OCI-LY1 (cell line): ENCODE measurements around the gene MPP2.
A peak's percentile ranks its signal among the peaks of the same experiment; 100 is the strongest.

Experiments
- H2AFZ ChIP-seq: fragments of 200-600 bp; sonication (generic), shearing (Covaris generic); 2 replicates; pipeline ENCODE4 v1.6.0; 2014; ENCODE audit warnings: antibody characterized with exemption, mild to moderate bottlenecking, low read length
- H3F3A ChIP-seq: fragments of 200-600 bp; sonication (generic), shearing (Covaris generic); 2 replicates; pipeline ENCODE4 v1.6.0; 2014; ENCODE audit warnings: mild to moderate bottlenecking, antibody characterized with exemption, low read length, moderate library complexity; ENCODE audit not compliant: insufficient read depth
- H3K27ac ChIP-seq: fragments of 200-600 bp; sonication (generic); 2 replicates; pipeline ENCODE4 v1.5.1; 2014; ENCODE audit warnings: low read length, mixed run types, mild to moderate bottlenecking, low read depth; ENCODE audit not compliant: poor library complexity, severe bottlenecking
- H3K27me3 ChIP-seq: fragments of 200-600 bp; sonication (generic); 2 replicates; pipeline ENCODE4 v1.6.0; 2014; ENCODE audit warnings: antibody characterized with exemption, mild to moderate bottlenecking, low read length, moderate library complexity; ENCODE audit not compliant: insufficient read depth
- H3K36me3 ChIP-seq: fragments of 200-600 bp; sonication (generic); 2 replicates; pipeline ENCODE4 v1.6.1; 2014; ENCODE audit warnings: mild to moderate bottlenecking, antibody characterized with exemption, low read length, moderate library complexity, mixed read lengths; ENCODE audit not compliant: insufficient read depth
- H3K4me1 ChIP-seq: fragments of 200-600 bp; sonication (generic); 2 replicates; pipeline ENCODE4 v1.5.1; 2014; ENCODE audit warnings: mild to moderate bottlenecking, low read length, moderate library complexity; ENCODE audit not compliant: insufficient read depth, severe bottlenecking
- H3K4me2 ChIP-seq: fragments of 200-600 bp; sonication (generic), shearing (Covaris generic); 2 replicates; pipeline ENCODE4 v1.6.1; 2014; ENCODE audit warnings: low read length
- H3K4me3 ChIP-seq: fragments of 200-600 bp; sonication (generic); 2 replicates; pipeline ENCODE4 v1.5.1; 2014; ENCODE audit warnings: low read length, low read depth, mild to moderate bottlenecking, mixed read lengths; ENCODE audit not compliant: poor library complexity, severe bottlenecking
- H3K79me2 ChIP-seq: fragments of 200-600 bp; shearing (Covaris generic); 2 replicates; pipeline ENCODE4 v1.6.1; 2016; ENCODE audit warnings: mixed run types, low read length, mixed read lengths; ENCODE audit not compliant: insufficient read depth
- H3K9ac ChIP-seq: fragments of 200-600 bp; sonication (generic), shearing (Covaris generic); 2 replicates; pipeline ENCODE4 v1.6.1; 2014; ENCODE audit warnings: mild to moderate bottlenecking, low read length, mixed read lengths
- H3K9me2 ChIP-seq: fragments of 200-600 bp; sonication (generic), shearing (Covaris generic); 2 replicates; pipeline ENCODE4 v1.6.1; 2014; ENCODE audit warnings: low read depth, mild to moderate bottlenecking, low read length, mixed read lengths
- H3K9me3 ChIP-seq: fragments of 200-600 bp; shearing (Covaris generic); 2 replicates; pipeline ENCODE4 v1.6.1; 2014; ENCODE audit warnings: low read length, mixed read lengths
- H4K20me1 ChIP-seq: fragments of 200-600 bp; sonication (generic), shearing (Covaris generic); 2 replicates; pipeline ENCODE4 v1.6.0; 2016; ENCODE audit warnings: mild to moderate bottlenecking, low read length; ENCODE audit not compliant: insufficient read depth
- CTCF ChIP-seq: fragments of 200-600 bp; sonication (generic), shearing (Covaris generic); IDR thresholded peaks from 2 replicates; pipeline ENCODE4 v1.5.1; 2017; ENCODE audit warnings: mild to moderate bottlenecking, antibody characterized with exemption, low read length, moderate library complexity, mixed read lengths
- EZH2 ChIP-seq: fragments of 200-600 bp; sonication (generic), shearing (Covaris generic); IDR thresholded peaks from 2 replicates; pipeline ENCODE4 v1.8.0; 2017; ENCODE audit warnings: borderline replicate concordance, mixed run types, mild to moderate bottlenecking, antibody characterized with exemption, low read length, moderate library complexity, mixed read lengths

The MPP2 gene

GRCh38 chr17:43907425-43907981 lies at the start of gene MPP2:
MPP2 (minus strand) TSS chr17:43907536; CDS start chr17:43904460, 3,076 bp downstream.
- no peak within 1 kb of the TSS for H3K9ac ChIP-seq
- no peak within 1 kb of the TSS for H3K27ac ChIP-seq
- H2AFZ ChIP-seq: no peak within 1 kb of the TSS
- H3K36me3 ChIP-seq: no peaks in the 10 kb centered on the region
- H3K4me3 ChIP-seq: peak within 1 kb of the TSS; percentile 47
- peaks cover 8% of the 10 kb centered on the region for H3K4me1 ChIP-seq
- no peaks in the 10 kb centered on the region for H3F3A ChIP-seq
- no peaks in the 10 kb centered on the region for H3K9me2 ChIP-seq
- TF ChIP-seq EZH2 (no peak), CTCF (no peak)
- no peaks in the 10 kb centered on the region for H3K79me2 ChIP-seq
- H3K9me3 ChIP-seq: no peaks in the 10 kb centered on the region
- H4K20me1 ChIP-seq: no peaks in the 10 kb centered on the region
- H3K4me2 ChIP-seq: peak within 1 kb of the TSS; percentile 68
- peaks cover 6% of the 10 kb centered on the region for H3K27me3 ChIP-seq

GRCh38 chr17:43956222-43956621 lies 48.9 kb upstream of the MPP2 start:
- Histone ChIP-seq H4K20me1 (no peaks in the 10 kb centered on the region), H3K27me3 (no peaks in the 10 kb centered on the region; the same call in 1 of the 2 replicates), H3K79me2 (no peaks in the 10 kb centered on the region), H3K27ac (no peak overlapping the region), H3K36me3 (no peaks in the 10 kb centered on the region), H3F3A (no peaks in the 10 kb centered on the region), H3K4me2 (no peak overlapping the region), H3K9ac (no peak overlapping the region), H2AFZ (no peak overlapping the region), H3K4me1 (no peaks in the 10 kb centered on the region), H3K9me2 (no peaks in the 10 kb centered on the region), H3K4me3 (no peak overlapping the region), H3K9me3 (no peaks in the 10 kb centered on the region)
- TF ChIP-seq EZH2: no peak
- TF ChIP-seq CTCF: no peak

GRCh38 chr17:43953746-43954145 lies 46.4 kb upstream of the MPP2 start, which contains the start of gene PYY:
PYY (minus strand) TSS chr17:43953940; CDS start chr17:43953483, 457 bp downstream.
- no peaks in the 10 kb centered on the region for H4K20me1 ChIP-seq
- no peaks in the 10 kb centered on the region for H3K4me1 ChIP-seq
- no peaks in the 10 kb centered on the region for H3F3A ChIP-seq
- no peaks in the 10 kb centered on the region for H3K79me2 ChIP-seq
- H2AFZ ChIP-seq: no peak within 1 kb of the TSS
- H3K4me2 ChIP-seq: no peak within 1 kb of the TSS
- no peak within 1 kb of the TSS for H3K27ac ChIP-seq
- H3K9ac ChIP-seq: no peak within 1 kb of the TSS
- H3K36me3 ChIP-seq: no peaks in the 10 kb centered on the region
- no peaks in the 10 kb centered on the region for H3K9me2 ChIP-seq
- H3K4me3 ChIP-seq: no peak within 1 kb of the TSS
- no peaks in the 10 kb centered on the region for H3K9me3 ChIP-seq
- no peaks in the 10 kb centered on the region; the same call in 1 of the 2 replicates for H3K27me3 ChIP-seq
- no peak for TF ChIP-seq CTCF
- no peak for TF ChIP-seq EZH2
